Middle frontal gyrus (tissue), 1 donor: ENCODE measurements around the gene ANKRD39.

Experiments
- DNase-seq: peaks from one replicate; pipeline ENCODE4 v3.0.0-alpha.2; 2015; ENCODE audit warnings: low spot score; ENCODE audit errors: extremely low spot score

ANKRD39 gene

DNA sequence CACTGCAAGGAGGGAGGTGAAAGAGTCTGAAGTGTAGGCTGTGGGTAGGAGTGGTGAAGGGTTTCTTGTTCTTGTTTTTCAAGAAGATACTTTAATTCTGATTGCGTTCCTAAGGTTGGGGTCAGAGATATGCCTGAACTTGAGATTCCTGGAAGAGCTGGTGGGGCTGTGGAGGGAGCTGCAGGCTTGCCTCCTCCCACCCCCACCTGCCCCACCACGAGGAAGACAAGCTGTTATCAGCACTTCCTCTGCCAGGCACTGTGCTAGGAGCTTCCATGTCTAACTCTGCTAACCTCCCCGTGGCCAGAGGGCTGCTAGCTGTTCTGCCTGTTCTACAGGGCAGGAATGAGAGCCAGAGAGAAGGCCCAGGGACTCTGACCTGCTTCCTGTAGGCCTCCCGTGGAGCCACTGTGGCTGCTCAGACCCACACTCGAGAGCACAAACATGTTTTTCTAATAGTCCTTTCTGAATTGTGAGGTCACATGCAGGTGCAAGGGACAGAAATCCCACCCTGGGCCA lies 27.7 kb downstream of the ANKRD39 start:
- DNase-seq: no peak

- no peak for DNase-seq
Measured at GRCh38 chr2:96828874-96829273, 28.9 kb downstream of the ANKRD39 start.

GRCh38 chr2:96828436-96828835 lies 29.4 kb downstream of the ANKRD39 start:
- no peak for DNase-seq

- DNase-seq: no peak
Measured at GRCh38 chr2:96826546-96827278, 31.1 kb downstream of the ANKRD39 start.

GRCh38 chr2:96825057-96825456 lies 32.8 kb downstream of the ANKRD39 start:
- no peak for DNase-seq

GRCh38 chr2:96824079-96824870 lies 33.5 kb downstream of the ANKRD39 start:
- no peak for DNase-seq

GRCh38 chr2:96823198-96823597 lies 34.6 kb downstream of the ANKRD39 start:
- no peak for DNase-seq

GRCh38 chr2:96822786-96823185 lies 35.0 kb downstream of the ANKRD39 start:
- no peak for DNase-seq

- DNase-seq: no peak
Measured at GRCh38 chr2:96821113-96821675, 36.6 kb downstream of the ANKRD39 start.

GRCh38 chr2:96819876-96820511 lies 37.8 kb downstream of the ANKRD39 start:
- no peak for DNase-seq

- DNase-seq: no peak
Measured at GRCh38 chr2:96819128-96819875, 38.5 kb downstream of the ANKRD39 start.

DNA sequence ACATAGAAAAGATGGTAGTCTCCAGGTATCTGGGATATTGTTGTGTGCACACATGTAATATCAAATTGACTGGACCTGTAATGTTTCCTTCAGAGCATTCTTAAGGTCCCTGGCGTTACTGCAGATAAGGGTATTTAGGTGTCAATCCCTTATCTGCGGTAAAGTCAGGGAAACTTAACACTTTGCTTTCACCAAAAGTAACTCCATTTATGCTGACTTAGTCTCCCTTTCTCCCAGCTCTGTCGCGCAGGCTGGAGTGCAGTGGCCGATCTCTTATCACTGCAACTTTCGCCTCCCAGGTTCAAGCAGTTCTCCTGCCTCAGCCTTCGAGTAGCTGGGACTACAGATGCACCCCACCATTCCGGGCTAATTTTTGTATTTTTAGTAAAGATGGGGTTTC lies 39.9 kb downstream of the ANKRD39 start:
- DNase-seq: no peak

GRCh38 chr2:96816836-96817702 lies 40.7 kb downstream of the ANKRD39 start:
- no peak for DNase-seq

GRCh38 chr2:96816127-96816835 lies 41.5 kb downstream of the ANKRD39 start, which contains the start of gene CNNM3:
Gene CNNM3 (plus strand): TSS chr2:96816268. CDS start chr2:96816278, 10 bp downstream.
- DNase-seq: peak; percentile 90

- no peak for DNase-seq
Measured at GRCh38 chr2:96815326-96816126, 42.3 kb downstream of the ANKRD39 start.

GRCh38 chr2:96813656-96814055 lies 44.2 kb downstream of the ANKRD39 start:
- no peak for DNase-seq

- DNase-seq: no peak
Measured at GRCh38 chr2:96811917-96812316, 45.9 kb downstream of the ANKRD39 start.

- no peak for DNase-seq
Measured at GRCh38 chr2:96810783-96811192, 47.0 kb downstream of the ANKRD39 start.
